HG03135 (cell line): ENCODE data around the gene MYH16.
"Not testable (repeated sequence)": the region's sequence is repeated elsewhere in the genome, so short reads cannot be mapped to it uniquely, and the experiment has no call there.

Experiments
- ATAC-seq: cut with Tn5 transposase; IDR thresholded peaks from one replicate; pipeline ENCODE4 v1.9.1; 2021; ENCODE audit warnings: mild to moderate bottlenecking, moderate library complexity; ENCODE audit not compliant: unreplicated experiment

Gene MYH16

GRCh38 chr7:99272476-99273045 lies at the start of gene MYH16:
MYH16 (plus strand) TSS chr7:99272839.
- ATAC-seq, result no peak

DNA sequence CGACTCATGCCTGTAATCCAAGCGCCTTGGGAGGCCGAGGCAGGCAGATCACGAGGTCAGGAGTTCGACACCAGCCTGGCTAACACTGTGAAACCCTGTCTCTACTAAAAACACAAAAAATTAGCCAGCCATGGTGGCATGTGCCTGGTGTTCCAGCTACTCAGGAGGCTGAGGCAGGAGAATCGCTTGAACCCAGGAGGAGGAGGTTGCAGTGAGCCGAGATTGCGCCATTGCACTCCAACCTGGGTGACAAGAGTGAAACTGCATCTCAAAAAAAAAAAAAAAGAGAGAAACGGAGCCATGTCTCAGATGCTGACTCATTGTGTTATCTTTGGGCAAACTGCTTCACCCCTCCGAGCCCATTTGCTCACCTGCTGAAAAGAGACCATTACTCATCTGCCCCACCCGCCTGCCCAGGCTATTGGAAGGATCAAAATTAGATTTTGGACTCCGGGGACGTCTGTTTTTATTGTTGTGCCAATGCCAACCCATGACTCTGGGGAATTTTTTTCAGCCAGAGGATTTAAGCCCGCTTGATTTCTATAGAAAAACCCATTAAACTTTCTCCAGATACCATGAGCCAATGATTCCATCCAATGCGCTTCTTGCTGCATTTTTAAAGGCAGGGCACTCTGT lies 48.3 kb upstream of the MYH16 start:
- ATAC-seq, result not testable (repeated sequence)

- no peak for ATAC-seq
Observed at GRCh38 chr7:99224899-99225265, 47.8 kb upstream of the MYH16 start.

- ATAC-seq, result no peak
Observed at GRCh38 chr7:99229234-99229633, 43.4 kb upstream of the MYH16 start.

GRCh38 chr7:99232082-99232770 lies 40.4 kb upstream of the MYH16 start:
- ATAC-seq, result no peak

- not testable (repeated sequence) for ATAC-seq
Observed at GRCh38 chr7:99232955-99233354, 39.7 kb upstream of the MYH16 start.

GRCh38 chr7:99234185-99234584 lies 38.5 kb upstream of the MYH16 start:
- ATAC-seq, result no peak

- ATAC-seq, result no peak
Observed at GRCh38 chr7:99235925-99236324, 36.7 kb upstream of the MYH16 start.

GRCh38 chr7:99237876-99238275 lies 34.8 kb upstream of the MYH16 start:
- not testable (repeated sequence) for ATAC-seq

GRCh38 chr7:99238558-99239341 lies 33.9 kb upstream of the MYH16 start:
- ATAC-seq, result no peak

DNA sequence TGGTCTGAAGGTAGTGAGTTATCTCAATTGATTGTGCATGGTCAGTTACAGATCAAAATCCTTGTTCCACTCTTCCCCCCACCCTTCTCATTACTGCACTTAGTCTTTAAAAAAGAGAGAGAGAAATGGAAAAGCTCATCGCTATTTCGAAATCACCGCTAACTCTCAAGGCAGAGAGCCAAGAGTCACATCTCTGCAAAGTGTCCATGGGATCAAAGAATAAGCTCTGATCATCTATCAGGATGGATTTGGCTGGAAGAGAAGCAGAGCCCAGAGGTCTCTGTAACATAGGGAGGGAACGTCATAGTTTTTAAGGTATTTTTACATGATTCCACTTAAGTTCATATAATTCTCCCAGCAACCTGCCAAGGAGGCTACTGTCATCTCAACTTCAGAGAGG lies 30.0 kb upstream of the MYH16 start:
- ATAC-seq, result no peak

DNA sequence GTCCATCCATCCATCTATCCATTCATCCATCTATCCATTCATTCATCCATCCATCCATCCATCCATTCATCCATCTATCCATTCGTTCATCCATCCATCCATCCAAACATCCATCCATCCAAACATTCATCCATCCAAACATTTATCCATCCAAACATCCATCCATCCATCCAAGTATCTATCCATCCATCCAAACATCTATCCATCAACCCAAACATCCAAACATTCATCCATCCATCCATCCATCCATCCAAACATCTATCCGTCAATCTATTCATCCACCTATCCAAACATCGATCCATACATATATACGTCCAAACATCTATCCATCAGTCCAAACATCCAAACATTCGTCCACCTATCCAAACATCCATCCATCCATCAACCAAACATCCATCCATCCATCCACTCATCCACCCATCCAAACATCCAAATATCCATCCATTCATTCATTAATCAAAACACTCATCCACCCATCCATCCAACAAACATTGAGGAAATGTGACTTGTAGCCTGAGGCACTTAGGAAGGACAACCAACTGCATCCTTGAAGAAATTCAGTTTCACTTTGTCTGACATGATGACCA lies 28.8 kb upstream of the MYH16 start:
- no peak for ATAC-seq

DNA sequence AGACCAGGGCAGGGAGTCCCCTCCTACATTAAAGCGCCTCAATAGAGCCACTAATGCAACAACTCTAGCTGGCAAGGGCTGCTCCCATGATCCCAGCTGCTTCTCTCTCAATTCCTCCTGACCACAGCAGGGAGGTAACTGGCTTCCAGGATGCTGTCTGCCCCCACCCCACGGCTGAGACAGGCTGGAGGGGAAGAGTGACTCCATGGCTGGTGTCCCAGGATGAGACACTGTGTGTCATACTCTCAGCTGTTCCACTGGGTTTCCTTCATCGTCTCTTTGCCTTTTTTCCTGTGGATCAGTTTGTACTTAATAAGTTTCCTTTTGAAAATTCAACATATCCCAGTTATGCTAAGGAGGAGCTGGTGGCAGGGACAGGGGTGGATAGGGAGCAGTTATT lies 27.7 kb upstream of the MYH16 start:
- no peak for ATAC-seq

DNA sequence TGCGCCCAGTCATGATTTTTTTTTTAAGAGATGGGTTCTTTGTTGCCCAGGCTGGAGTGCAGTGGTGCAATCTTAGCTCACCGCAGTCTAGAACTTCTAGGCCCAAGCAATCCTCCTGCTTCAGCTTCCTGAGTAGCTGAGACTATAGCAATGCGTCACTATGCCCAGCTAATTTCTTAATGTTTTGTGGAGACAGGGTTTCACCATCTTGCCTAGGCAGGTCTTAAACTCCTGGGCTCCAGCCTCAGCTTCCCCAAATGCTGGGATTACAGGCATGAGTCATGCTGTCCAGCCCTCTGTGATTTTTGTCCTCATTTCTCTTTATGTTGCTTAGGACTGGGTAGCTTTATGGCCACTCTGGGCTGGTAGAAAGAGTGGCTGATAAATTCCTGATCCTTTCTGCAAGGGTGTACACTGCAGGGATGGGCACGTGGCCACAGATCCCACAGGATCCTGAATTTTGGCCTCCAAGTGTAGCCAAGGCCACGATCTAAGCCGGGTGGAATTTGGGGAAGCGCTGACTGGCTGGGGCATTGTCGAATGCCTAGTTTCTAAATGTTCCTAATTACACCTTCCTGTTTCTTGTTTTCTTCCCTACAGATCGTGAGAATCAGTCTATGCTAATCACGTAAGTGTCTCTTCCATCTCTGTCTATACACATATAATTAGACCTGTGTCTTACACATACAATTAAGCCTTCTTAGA lies 24.1 kb upstream of the MYH16 start:
- ATAC-seq, result no peak

GRCh38 chr7:99249985-99250575 lies 22.6 kb upstream of the MYH16 start:
- ATAC-seq, result no peak

DNA sequence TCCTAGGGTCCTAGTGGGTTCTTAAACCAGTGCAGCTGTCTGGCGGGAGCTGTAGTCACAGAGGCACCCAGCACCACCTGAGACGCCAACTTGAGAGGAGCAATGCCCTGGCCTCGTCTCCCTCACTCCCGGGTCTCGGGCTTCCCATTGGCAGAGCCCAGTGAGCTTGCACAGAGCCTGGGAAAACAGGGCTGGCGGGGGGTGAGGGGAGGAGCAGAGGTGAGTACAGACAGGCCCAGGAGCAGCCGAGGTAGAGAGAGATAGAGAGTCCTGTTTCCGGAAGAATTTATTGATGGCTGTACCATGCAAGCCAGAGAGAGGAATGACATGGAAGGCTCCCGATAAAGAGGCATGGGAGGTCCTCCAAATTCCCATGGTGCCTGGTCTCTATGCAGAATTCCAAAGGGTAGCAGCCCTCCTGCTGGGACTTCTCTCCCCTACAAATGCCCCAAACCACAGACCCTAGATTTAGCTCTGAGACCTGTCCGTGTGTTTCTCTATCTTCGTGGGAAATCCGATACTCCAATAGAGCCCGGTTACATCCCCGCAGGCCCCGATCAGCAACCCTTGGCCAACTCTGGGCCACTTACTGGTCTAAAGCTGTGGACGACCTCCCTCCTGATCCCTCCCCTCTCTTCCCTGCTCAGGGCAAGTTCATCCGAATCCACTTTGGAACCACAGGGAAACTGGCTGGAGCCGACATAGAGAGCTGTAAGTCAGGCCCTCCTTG lies 20.3 kb upstream of the MYH16 start:
- no peak for ATAC-seq

GRCh38 chr7:99253369-99253768 lies 19.3 kb upstream of the MYH16 start:
- ATAC-seq, result no peak

- ATAC-seq, result no peak
Observed at GRCh38 chr7:99254390-99254789, 18.2 kb upstream of the MYH16 start.

GRCh38 chr7:99255463-99255862 lies 17.2 kb upstream of the MYH16 start:
- ATAC-seq, result no peak

DNA sequence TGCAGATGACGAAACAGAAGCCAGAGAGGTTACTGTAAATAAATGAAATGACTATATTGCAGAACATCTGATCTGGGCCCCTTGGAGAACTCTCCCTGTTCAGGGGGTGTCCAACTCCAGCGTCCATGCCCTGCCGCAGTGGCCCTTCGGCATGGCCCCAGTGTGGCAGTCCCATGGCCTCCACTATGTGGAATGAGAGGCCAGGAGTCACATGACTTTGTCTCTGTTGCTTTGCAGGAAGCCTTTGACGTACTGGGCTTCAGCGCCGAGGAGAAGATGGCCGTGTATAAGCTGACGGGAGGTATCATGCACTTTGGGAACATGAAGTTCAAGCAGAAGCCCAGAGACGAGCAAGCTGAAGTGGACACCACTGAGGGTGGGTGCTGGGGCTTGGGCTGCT lies 15.6 kb upstream of the MYH16 start:
- ATAC-seq, result no peak
